ENCODE data around the gene FAM187B.
A peak's percentile ranks its signal among the peaks of the same experiment; 100 is the strongest.

FAM187B gene

DNA sequence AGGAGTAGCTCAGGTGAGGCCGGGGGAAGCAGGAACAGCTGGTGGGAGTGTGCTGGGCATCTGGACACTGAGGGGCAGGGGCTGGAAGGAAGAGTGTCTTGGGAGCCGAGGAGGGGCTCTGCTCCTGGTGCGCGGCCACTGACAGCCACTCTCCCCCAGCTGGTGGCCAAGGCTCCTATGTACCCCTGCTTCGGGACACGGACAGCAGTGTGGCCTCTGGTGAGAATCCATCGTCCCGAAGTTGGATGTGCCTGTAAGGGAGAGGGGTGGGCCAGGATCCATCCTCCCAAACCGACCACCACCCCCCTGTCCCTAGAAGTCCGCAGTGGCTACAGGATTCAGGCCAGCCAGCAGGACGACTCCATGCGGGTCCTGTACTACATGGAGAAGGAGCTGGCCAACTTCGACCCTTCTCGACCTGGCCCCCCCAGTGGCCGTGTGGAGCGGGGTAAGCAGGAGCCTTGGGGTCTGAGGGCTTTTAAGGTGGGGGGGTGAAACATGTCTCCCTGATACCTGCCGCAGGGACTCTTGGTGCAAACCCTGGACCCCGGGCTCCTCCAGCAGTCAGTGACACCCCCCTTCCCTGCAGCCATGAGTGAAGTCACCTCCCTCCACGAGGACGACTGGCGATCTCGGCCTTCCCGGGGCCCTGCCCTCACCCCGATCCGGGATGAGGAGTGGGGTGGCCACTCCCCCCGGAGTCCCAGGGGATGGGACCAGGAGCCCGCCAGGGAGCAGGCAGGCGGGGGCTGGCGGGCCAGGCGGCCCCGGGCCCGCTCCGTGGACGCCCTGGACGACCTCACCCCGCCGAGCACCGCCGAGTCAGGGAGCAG, 38.2 kb upstream of the FAM187B start:
- DNase-seq (ENCODE audit: low read depth in 2 of 2), result no peak
- TF ChIP-seq, protein P1, sequence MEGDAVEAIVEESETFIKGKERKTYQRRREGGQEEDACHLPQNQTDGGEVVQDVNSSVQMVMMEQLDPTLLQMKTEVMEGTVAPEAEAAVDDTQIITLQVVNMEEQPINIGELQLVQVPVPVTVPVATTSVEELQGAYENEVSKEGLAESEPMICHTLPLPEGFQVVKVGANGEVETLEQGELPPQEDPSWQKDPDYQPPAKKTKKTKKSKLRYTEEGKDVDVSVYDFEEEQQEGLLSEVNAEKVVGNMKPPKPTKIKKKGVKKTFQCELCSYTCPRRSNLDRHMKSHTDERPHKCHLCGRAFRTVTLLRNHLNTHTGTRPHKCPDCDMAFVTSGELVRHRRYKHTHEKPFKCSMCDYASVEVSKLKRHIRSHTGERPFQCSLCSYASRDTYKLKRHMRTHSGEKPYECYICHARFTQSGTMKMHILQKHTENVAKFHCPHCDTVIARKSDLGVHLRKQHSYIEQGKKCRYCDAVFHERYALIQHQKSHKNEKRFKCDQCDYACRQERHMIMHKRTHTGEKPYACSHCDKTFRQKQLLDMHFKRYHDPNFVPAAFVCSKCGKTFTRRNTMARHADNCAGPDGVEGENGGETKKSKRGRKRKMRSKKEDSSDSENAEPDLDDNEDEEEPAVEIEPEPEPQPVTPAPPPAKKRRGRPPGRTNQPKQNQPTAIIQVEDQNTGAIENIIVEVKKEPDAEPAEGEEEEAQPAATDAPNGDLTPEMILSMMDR (IDR thresholded peaks at IDR 0.05; ENCODE audit: low read depth, low read length), result no peak
- H3K4me3 ChIP-seq (replicated peaks in 1 of 2; ENCODE audit: low read depth in 2 of 2, low read length in 2 of 2), result peak overlapping the region; percentile 81 to 83

DNA sequence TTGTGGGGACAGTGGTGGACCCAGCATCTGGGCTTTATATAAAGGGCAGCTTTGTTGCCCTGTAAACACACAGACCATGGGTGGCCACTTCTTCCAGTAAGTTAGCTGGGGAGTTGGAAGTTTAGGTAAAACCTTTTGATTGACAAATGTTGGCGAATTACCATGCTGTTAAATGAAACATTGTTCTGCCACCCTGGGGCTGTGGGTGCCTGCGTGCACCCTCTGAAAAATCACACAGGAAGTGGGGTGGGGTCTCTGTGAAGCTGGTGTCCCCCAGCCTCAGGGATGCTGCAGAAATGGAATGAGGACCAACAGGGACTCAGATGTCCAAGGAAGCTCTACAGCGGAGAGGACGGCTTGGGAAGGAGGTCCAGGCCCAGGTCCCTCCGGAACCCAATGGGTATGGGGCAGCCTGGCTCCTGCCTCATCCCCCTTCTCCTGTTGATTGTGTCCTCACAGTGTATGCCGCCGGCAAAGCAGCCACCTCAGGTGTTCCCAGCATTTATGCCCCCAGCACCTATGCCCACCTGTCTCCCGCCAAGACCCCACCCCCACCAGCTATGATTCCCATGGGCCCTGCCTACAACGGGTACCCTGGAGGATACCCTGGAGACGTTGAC, 37.5 kb upstream of the FAM187B start:
- no peak for DNase-seq (ENCODE audit: low read depth in 2 of 2)
- H3K4me3 ChIP-seq (replicated peaks in 1 of 2; ENCODE audit: low read depth in 2 of 2, low read length in 2 of 2), result no peak overlapping the region
- TF ChIP-seq, protein P1 (IDR thresholded peaks at IDR 0.05; ENCODE audit: low read depth, low read length), result no peak

DNA sequence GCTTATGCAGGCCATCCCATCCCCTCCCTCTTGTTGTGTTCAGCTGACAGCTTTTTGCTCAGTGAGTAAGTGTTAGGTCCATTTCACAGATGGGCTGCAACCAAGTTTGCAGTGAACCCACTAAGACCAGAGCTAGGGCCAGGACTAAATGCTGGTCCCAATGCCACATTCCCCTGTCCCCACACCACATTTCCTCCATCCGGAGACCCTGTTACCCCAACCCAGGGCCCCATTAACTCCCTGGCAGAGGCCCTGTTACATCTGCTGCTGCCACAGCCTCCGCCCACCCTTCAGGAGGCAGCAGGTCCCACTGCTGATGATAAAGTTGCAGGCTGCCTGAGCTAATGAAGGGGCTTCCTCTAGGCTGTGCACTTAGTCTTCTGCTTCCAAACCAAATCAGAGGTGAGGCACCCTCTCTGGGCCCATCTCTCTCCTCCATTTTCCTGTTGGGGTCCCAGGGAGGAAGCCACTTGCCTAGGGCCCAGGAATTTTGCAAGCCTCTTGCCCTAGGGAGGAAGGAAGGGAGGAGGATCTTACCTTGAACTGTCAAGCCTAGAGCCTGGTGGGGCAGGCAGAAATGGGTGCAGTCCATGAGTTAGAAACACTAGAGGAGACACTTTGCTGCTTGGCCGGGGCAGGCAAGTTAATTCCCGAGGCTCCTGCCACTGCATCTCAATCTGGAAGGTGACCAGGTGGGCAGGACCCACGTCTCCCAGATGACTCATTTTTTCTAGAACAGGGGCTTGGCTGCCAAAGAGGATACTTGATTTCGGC, 36.8 kb upstream of the FAM187B start:
- DNase-seq (ENCODE audit: low read depth in 2 of 2), result no peak
- H3K4me3 ChIP-seq (replicated peaks in 1 of 2; ENCODE audit: low read depth in 2 of 2, low read length in 2 of 2), result no peak overlapping the region
- TF ChIP-seq, protein P1 (IDR thresholded peaks at IDR 0.05; ENCODE audit: low read depth, low read length), result no peak

DNA sequence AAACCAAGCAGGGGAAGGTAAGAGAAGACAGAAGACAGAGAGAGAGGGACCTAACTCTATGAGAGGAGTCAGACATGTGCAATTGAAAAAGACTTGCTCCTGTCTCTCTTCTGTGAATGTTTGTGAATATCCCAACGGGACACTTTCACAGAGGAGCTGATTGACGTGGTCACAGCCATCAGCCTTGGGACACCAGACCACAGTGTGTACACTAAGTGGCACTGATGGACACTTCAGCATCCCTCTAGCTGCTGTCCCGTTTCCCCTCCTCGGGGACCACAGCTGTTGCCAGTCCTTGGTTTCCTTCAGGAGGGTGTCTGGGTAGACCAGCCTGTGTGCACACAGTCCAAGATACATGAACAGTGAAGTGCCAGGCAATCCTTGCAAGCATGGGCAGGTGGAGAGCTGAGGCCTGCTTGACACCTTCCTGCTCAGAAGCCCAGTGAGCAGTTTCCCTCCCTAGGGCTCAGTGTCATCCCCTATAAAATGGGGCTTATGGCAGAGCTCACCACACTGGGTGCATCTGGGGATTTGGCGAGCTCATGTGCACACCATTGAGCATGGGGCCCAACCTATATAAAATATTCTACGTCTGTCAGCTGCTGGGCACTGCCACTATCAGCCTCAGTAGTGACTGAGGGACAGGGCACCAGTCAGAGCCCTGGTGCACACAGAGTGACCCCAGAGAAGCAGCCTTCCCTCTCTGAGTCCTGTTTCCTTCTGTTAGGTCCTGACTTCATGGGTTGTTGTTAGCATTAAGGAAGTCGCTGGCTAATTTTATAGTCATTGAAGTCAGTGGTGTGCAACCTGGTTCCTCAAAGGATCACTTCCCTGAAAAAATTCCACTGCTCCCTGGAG, 36.0 kb upstream of the FAM187B start:
- no peak overlapping the region for H3K4me3 ChIP-seq (replicated peaks in 1 of 2; ENCODE audit: low read depth in 2 of 2, low read length in 2 of 2)
- TF ChIP-seq, protein P1 (IDR thresholded peaks at IDR 0.05; ENCODE audit: low read depth, low read length), result no peak
- DNase-seq (ENCODE audit: low read depth in 2 of 2), result no peak

DNA sequence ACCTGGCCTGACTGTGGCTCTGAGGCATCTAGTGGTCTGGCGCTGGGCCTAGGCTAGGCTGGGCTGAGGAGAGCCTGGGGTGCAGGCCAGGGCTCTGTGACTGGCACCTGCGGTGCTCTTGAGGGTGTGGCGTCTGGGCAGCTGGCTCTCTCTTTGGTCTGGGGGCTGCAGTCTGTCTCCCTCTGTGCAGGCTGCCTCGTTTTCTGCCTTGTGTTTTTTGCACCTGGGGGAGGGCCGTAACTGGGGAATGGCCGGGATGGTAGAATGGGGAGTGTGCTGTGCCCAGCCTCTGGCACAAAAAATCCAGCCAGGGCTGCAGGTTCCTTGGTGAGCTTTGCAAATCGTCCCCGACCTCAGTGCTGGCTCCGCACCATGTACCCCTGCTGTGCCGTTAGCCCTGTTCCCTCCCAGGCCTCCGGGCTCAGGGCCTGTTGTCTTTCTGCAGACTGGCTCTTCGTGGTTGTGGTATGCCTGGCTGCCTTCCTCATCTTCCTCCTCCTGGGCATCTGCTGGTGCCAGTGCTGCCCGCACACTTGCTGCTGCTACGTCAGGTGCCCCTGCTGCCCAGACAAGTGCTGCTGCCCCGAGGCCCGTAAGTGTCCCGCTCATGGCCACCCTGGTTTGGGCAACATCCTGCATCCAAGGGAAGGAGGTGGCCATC, 33.7 kb upstream of the FAM187B start:
- H3K4me3 ChIP-seq (replicated peaks in 1 of 2; ENCODE audit: low read depth in 2 of 2, low read length in 2 of 2), result no peak overlapping the region
- DNase-seq (ENCODE audit: low read depth in 2 of 2), result no peak
- TF ChIP-seq, protein P1 (IDR thresholded peaks at IDR 0.05; ENCODE audit: low read depth, low read length), result no peak

Data from cardiac fibroblast (primary cell).